CD4-positive, alpha-beta T cell (primary cell): ENCODE data around the gene ZNHIT3. TPM values are rescaled to one million over a fixed set of nuclear protein-coding genes. Genes with fewer than 3 reads are reported as not detected.

ENCODE experiments used
- ATAC-seq: fragments of 200-7000 bp; cut with Tn5 transposase; one replicate; pipeline ENCODE4 v1.10.0; 2022; ENCODE audit warnings: mild to moderate bottlenecking; ENCODE audit not compliant: poor library complexity
- CTCF ChIA-PET: fragments of 350-600 bp; sonication (Branson Sonifier 250); formaldehyde crosslinking; loops from one replicate; lab custom pipeline; 2021; ENCODE audit warnings: antibody characterized with exemption, inconsistent platforms; lab: Charles Lee
- POLR2A ChIA-PET: fragments of 350-600 bp; sonication (Branson Sonifier 250); formaldehyde crosslinking; loops from one replicate; lab custom pipeline; 2021; ENCODE audit warnings: antibody characterized with exemption, inconsistent platforms; lab: Charles Lee
- DNase-seq, 14 experiments: peaks; one replicate each; pipeline ENCODE4 v3.0.0-alpha.2; 2013 to 2020; ENCODE audit warnings: mixed read lengths in 2 of 14
- H3K27ac ChIP-seq, 2 donors: one replicate each; pipeline versions ENCODE4 v1.5.1 to v1.7.0; 2013; ENCODE audit warnings: low read length in 2 of 2, low read depth in 1 of 2, mild to moderate bottlenecking in 1 of 2
- H3K27me3 ChIP-seq, 2 experiments: 1 replicate in 1 of 2; 2 replicates in 1 of 2; pipeline versions ENCODE4 v1.6.1 to v1.7.0; 2013; ENCODE audit warnings: low read length in 2 of 2, control low read depth in 1 of 2, mild to moderate bottlenecking in 1 of 2, moderate library complexity in 1 of 2; ENCODE audit not compliant: insufficient read depth in 2 of 2, control insufficient read depth in 1 of 2
- H3K36me3 ChIP-seq: one replicate; pipeline ENCODE4 v1.6.1; 2013; ENCODE audit warnings: low read length, control low read depth; ENCODE audit not compliant: insufficient read depth
- H3K4me1 ChIP-seq: one replicate; pipeline ENCODE4 v1.6.1; 2013; ENCODE audit warnings: low read length, control low read depth; ENCODE audit not compliant: insufficient read depth
- H3K4me3 ChIP-seq: one replicate; pipeline ENCODE4 v1.5.1; 2013; ENCODE audit warnings: mild to moderate bottlenecking, low read length, moderate library complexity
- H3K9me3 ChIP-seq, 2 experiments: 1 replicate in 1 of 2; 2 replicates in 1 of 2; pipeline versions ENCODE4 v1.6.1 to v1.7.0; 2013; ENCODE audit warnings: low read length in 2 of 2, mild to moderate bottlenecking in 2 of 2, control low read depth in 1 of 2, moderate library complexity in 1 of 2; ENCODE audit not compliant: control insufficient read depth in 1 of 2, insufficient read depth in 1 of 2
- H3K27ac Mint-ChIP-seq: one replicate; pipeline ENCODE4 v1.8.0; 2020; ENCODE audit warnings: mixed read lengths
- H3K27me3 Mint-ChIP-seq: one replicate; pipeline ENCODE4 v1.8.0; 2021; ENCODE audit warnings: mixed read lengths
- H3K36me3 Mint-ChIP-seq: one replicate; pipeline ENCODE4 v1.8.0; 2021; ENCODE audit warnings: low read depth, mixed read lengths
- H3K4me1 Mint-ChIP-seq: one replicate; pipeline ENCODE4 v1.8.0; 2021; ENCODE audit warnings: low read depth, mixed read lengths
- H3K4me3 Mint-ChIP-seq: one replicate; pipeline ENCODE4 v1.8.0; 2020; ENCODE audit warnings: mild to moderate bottlenecking, mixed read lengths
- H3K9me3 Mint-ChIP-seq: one replicate; pipeline ENCODE4 v1.8.0; 2020; ENCODE audit warnings: mixed read lengths
- CTCF ChIP-seq: fragments of 200-600 bp; IDR thresholded peaks from one replicate; pipeline ENCODE4 v1.8.0; 2022; ENCODE audit warnings: antibody characterized with exemption, mild to moderate bottlenecking
- intact Hi-C, 2 experiments: fragments of 100-400 bp; cut with DNase I in 1 of 2; cut with micrococcal nuclease in 1 of 2; formaldehyde crosslinking; loops; one replicate each; pipeline versions ENCODE4 v1.15.1 to v1.9.0; 2023 to 2025; cut with DNase I, micrococcal nuclease
- total RNA-seq, 174 experiments: library from RNA in 2 of 174; stranded (reverse) in 2 of 174; gene quantifications; one replicate each; pipeline ENCODE4 v1.2.3 and lab custom pipeline; 2021 to 2026

The ZNHIT3 gene
- total RNA-seq, 2 experiments from 2014 or later: 70.2 to 73.9 TPM

DNA sequence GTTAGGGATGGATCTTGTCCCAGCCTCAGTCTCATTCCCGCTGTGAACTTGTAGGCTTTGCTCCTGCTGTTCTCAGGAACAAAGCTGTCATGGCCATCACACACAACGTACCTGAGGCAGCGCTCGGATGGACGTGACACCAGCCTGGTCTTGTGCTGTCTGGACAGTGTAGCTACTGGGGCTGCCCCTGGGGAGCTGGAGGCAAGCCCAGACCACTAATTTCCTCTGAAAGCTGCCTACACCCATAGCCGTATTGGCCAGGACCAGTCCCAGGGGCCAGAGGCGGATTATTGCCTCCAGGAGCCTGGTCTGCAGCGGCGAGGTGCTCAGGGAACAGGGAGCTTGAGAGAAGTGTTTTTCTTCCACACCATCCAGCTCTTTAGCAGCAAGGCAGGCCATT lies 11.7 kb downstream of the ZNHIT3 start:
- ChIA-PET CTCF (interaction anchor here (2.0 kb wide), 1 partner anchor 15 kb away, joined by 11 read pairs; no protein-coding TSS in a partner anchor), POLR2A (interaction anchor here (0.9 to 1.6 kb wide), 2 partner anchors 12 to 37 kb away, joined by 3 to 9 read pairs; partner anchors contain the start of genes MYO19, PIGW and ZNHIT3)
- TF ChIP-seq CTCF: no peak
- Histone ChIP-seq H3K4me3 (no peak overlapping the region), H3K36me3 (peaks cover 62% of the 10 kb centered on the region), H3K9me3 (no peaks in the 10 kb centered on the region), H3K4me1 (no peaks in the 10 kb centered on the region), H3K27me3 (no peaks in the 10 kb centered on the region), H3K27ac (no peak overlapping the region)
- intact Hi-C loops: loop anchor here in 1 of 2 experiments (10.0 kb wide), 1 partner anchor 653 kb away; no protein-coding TSS in a partner anchor
- Mint-ChIP-seq H3K36me3 (peaks cover 62% of the 10 kb centered on the region), H3K27me3 (no peaks in the 10 kb centered on the region), H3K4me1 (no peaks in the 10 kb centered on the region), H3K4me3 (no peak overlapping the region), H3K27ac (no peak overlapping the region), H3K9me3 (no peaks in the 10 kb centered on the region)
- DNase-seq (no peak), ATAC-seq (no peak)

GRCh38 chr17:36498560-36499300 lies 12.2 kb downstream of the ZNHIT3 start:
- Histone ChIP-seq H3K4me1 (no peaks in the 10 kb centered on the region), H3K4me3 (no peak overlapping the region), H3K36me3 (peaks cover 61% of the 10 kb centered on the region), H3K27ac (no peak overlapping the region), H3K9me3 (no peaks in the 10 kb centered on the region), H3K27me3 (no peaks in the 10 kb centered on the region)
- Mint-ChIP-seq H3K4me1 (no peaks in the 10 kb centered on the region), H3K9me3 (no peaks in the 10 kb centered on the region), H3K4me3 (no peak overlapping the region), H3K27ac (no peak overlapping the region), H3K27me3 (no peaks in the 10 kb centered on the region), H3K36me3 (peaks cover 61% of the 10 kb centered on the region)
- no peak for ATAC-seq
- no peak for TF ChIP-seq CTCF
- ChIA-PET CTCF (interaction anchor here (2.0 kb wide), 1 partner anchor 16 kb away, joined by 11 read pairs; no protein-coding TSS in a partner anchor), POLR2A (interaction anchor here (0.9 to 1.6 kb wide), 2 partner anchors 13 to 36 kb away, joined by 3 to 9 read pairs; partner anchors contain the start of genes MYO19, PIGW and ZNHIT3)
- intact Hi-C loops: loop anchor here in 1 of 2 experiments (10.0 kb wide), 1 partner anchor 654 kb away; no protein-coding TSS in a partner anchor
- no peak for DNase-seq

DNA sequence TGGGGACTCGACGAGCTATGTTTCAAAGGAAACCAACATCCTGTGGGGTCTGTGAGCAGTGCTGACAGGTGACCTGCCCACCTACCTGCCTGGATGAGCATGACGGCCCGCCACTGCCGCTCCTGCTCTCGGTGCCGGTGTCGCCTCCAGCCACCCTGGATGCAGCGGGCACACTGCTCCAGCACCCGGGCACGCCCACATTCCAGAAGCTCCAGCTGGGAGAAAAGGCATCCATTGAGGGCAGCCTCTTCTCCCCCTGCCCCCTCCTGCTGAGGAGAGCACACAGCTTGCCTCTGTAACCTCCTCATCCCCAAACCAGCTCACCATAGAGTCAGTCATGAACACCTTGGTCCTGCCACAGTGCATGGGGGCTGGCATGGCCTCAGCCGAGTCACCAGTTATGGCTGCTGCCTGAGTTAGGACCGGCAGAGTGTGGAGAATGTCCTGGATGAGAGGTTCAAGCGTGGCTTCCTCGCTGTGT lies 14.3 kb downstream of the ZNHIT3 start:
- Mint-ChIP-seq H3K9me3 (no peaks in the 10 kb centered on the region), H3K27ac (no peak overlapping the region), H3K27me3 (no peaks in the 10 kb centered on the region), H3K4me1 (no peaks in the 10 kb centered on the region), H3K36me3 (peaks cover 47% of the 10 kb centered on the region), H3K4me3 (no peak overlapping the region)
- no peak for ATAC-seq
- intact Hi-C loops: no loop called here
- H3K27me3 ChIP-seq: no peaks in the 10 kb centered on the region
- ChIA-PET CTCF (interaction anchor here (0.9 kb wide), 1 partner anchor 35 kb away, joined by 3 read pairs; no protein-coding TSS in a partner anchor), POLR2A (interaction anchor here (1.0 kb wide), 1 partner anchor 10 kb away, joined by 3 read pairs; no protein-coding TSS in a partner anchor)
- no peak for TF ChIP-seq CTCF
- H3K27ac ChIP-seq: no peak overlapping the region
- no peaks in the 10 kb centered on the region for H3K9me3 ChIP-seq
- H3K4me1 ChIP-seq: no peaks in the 10 kb centered on the region
- no peak for DNase-seq
- H3K4me3 ChIP-seq: no peak overlapping the region
- peaks cover 53% of the 10 kb centered on the region for H3K36me3 ChIP-seq
